CD14-positive monocyte (primary cell): Measurements from ENCODE around the gene INKA1. TPM values are rescaled to one million over a fixed set of nuclear protein-coding genes. Genes with fewer than 3 reads are reported as not detected.

Experiments
- DNase-seq, 3 donors: peaks; one replicate each; pipeline ENCODE4 v3.0.0-alpha.2; 2011 to 2022
- H2AFZ ChIP-seq: 2 replicates; pipeline ENCODE4 v1.6.0; 2012; ENCODE audit warnings: mild to moderate bottlenecking, low read depth, low read length, inconsistent platforms; ENCODE audit not compliant: insufficient read depth, poor library complexity, severe bottlenecking
- H3K27ac ChIP-seq, 2 donors: 1 replicate in 1 of 2; 2 replicates in 1 of 2; pipeline ENCODE4 v1.5.1; 2012 to 2013; ENCODE audit warnings: low read length in 2 of 2, control low read depth in 1 of 2, inconsistent platforms in 1 of 2, low read depth in 1 of 2, mild to moderate bottlenecking in 1 of 2
- H3K27me3 ChIP-seq, 2 donors: one replicate each; pipeline versions ENCODE4 v1.6.0 to v1.6.1; 2011 to 2013; ENCODE audit warnings: low read length in 2 of 2; ENCODE audit not compliant: control insufficient read depth in 2 of 2, insufficient read depth in 2 of 2
- H3K36me3 ChIP-seq, 2 donors: replicated peaks in 1 of 2; 1 replicate in 1 of 2; 2 replicates in 1 of 2; pipeline versions ENCODE4 v1.5.1 to v1.6.1; 2012 to 2013; ENCODE audit warnings: low read length in 2 of 2, control low read depth in 1 of 2, inconsistent platforms in 1 of 2, mild to moderate bottlenecking in 1 of 2; ENCODE audit not compliant: insufficient read depth in 2 of 2, control insufficient read depth in 1 of 2
- H3K4me1 ChIP-seq, 2 donors: 1 replicate in 1 of 2; 2 replicates in 1 of 2; pipeline versions ENCODE4 v1.5.1 to v1.6.1; 2012 to 2013; ENCODE audit warnings: low read length in 2 of 2, control low read depth in 1 of 2, inconsistent platforms in 1 of 2, mild to moderate bottlenecking in 1 of 2, moderate library complexity in 1 of 2; ENCODE audit not compliant: insufficient read depth in 2 of 2, control insufficient read depth in 1 of 2
- H3K4me2 ChIP-seq: replicated peaks from 2 replicates; pipeline ENCODE3; 2012; ENCODE audit warnings: low read length, moderate library complexity, mild to moderate bottlenecking; ENCODE audit not compliant: poor library complexity, severe bottlenecking; ENCODE audit errors: extremely low read depth
- H3K4me3 ChIP-seq, 3 experiments: fragments of 200-600 bp in 1 of 3; sonication (generic) in 1 of 3; replicated peaks in 1 of 3; 1 replicate in 2 of 3; 2 replicates in 1 of 3; pipeline ENCODE4 v1.5.1; 2011 to 2013; ENCODE audit warnings: low read length in 3 of 3, mild to moderate bottlenecking in 3 of 3, control low read depth in 2 of 3, low read depth in 2 of 3, inconsistent platforms in 1 of 3, moderate library complexity in 1 of 3
- H3K79me2 ChIP-seq: 2 replicates; pipeline ENCODE4 v1.6.0; 2012; ENCODE audit warnings: mild to moderate bottlenecking, control low read depth, inconsistent platforms, low read length, moderate library complexity; ENCODE audit not compliant: insufficient read depth
- H3K9ac ChIP-seq: 2 replicates; pipeline ENCODE4 v1.6.0; 2017; ENCODE audit warnings: low read length, mild to moderate bottlenecking; ENCODE audit not compliant: insufficient read depth, poor library complexity, severe bottlenecking
- H3K9me3 ChIP-seq, 2 donors: replicated peaks in 1 of 2; 1 replicate in 1 of 2; 2 replicates in 1 of 2; pipeline versions ENCODE4 v1.5.1 to v1.6.1; 2012 to 2013; ENCODE audit warnings: low read length in 2 of 2, control low read depth in 1 of 2; ENCODE audit not compliant: control insufficient read depth in 1 of 2, insufficient read depth in 1 of 2
- H4K20me1 ChIP-seq: 2 replicates; pipeline ENCODE4 v1.6.0; 2012; ENCODE audit warnings: mild to moderate bottlenecking, low read length, control low read depth, moderate library complexity; ENCODE audit not compliant: insufficient read depth
- H3K27ac Mint-ChIP-seq, 7 donors: one replicate each; pipeline ENCODE4 v1.8.0; 2020; ENCODE audit warnings: mild to moderate bottlenecking in 7 of 7, mixed read lengths in 7 of 7, moderate library complexity in 6 of 7, inconsistent platforms in 2 of 7
- H3K27me3 Mint-ChIP-seq, 3 donors: one replicate each; pipeline ENCODE4 v1.8.0; 2021 to 2022; ENCODE audit warnings: low read depth in 3 of 3, mild to moderate bottlenecking in 3 of 3, mixed read lengths in 3 of 3, moderate library complexity in 3 of 3, inconsistent platforms in 1 of 3
- H3K36me3 Mint-ChIP-seq, 2 donors: one replicate each; pipeline ENCODE4 v1.8.0; 2020; ENCODE audit warnings: mixed read lengths in 2 of 2, inconsistent platforms in 1 of 2, mild to moderate bottlenecking in 1 of 2
- H3K4me1 Mint-ChIP-seq: one replicate; pipeline ENCODE4 v1.8.0; 2020; ENCODE audit warnings: mild to moderate bottlenecking, mixed read lengths
- H3K4me3 Mint-ChIP-seq, 2 donors: one replicate each; pipeline ENCODE4 v1.8.0; 2020; ENCODE audit warnings: mild to moderate bottlenecking in 2 of 2, mixed read lengths in 2 of 2, moderate library complexity in 1 of 2
- H3K9me3 Mint-ChIP-seq, 7 donors: one replicate each; pipeline ENCODE4 v1.8.0; 2020 to 2022; ENCODE audit warnings: mixed read lengths in 7 of 7, mild to moderate bottlenecking in 6 of 7, moderate library complexity in 6 of 7, inconsistent platforms in 2 of 7
- CTCF ChIP-seq: fragments of 200-600 bp; IDR thresholded peaks from one replicate; pipeline ENCODE4 v1.8.0; 2022; ENCODE audit warnings: antibody characterized with exemption, mild to moderate bottlenecking
- WGBS: methylation state at CpG from one replicate; pipeline ENCODE4 v1.1.5; 2013; ENCODE audit warnings: missing lambda C conversion rate; ENCODE audit not compliant: insufficient coverage; 5-methylcytosine and 5-hydroxymethylcytosine counted together
- intact Hi-C, 2 donors: fragments of 100-400 bp; cut with micrococcal nuclease; formaldehyde crosslinking; loops; one replicate each; pipeline versions ENCODE4 v1.15.0 to v1.15.1; 2023
- polyA plus RNA-seq, 3 donors: library from polyadenylated mRNA; depleted of rRNA in 1 of 3; unstranded in 2 of 3; stranded (reverse) in 1 of 3; fragments of 300-500 nt in 2 of 3; fragments of >200 nt in 1 of 3; fragmentation: Illumina TruSeq in 2 of 3; gene quantifications; 1 replicate in 2 of 3; 2 replicates in 1 of 3; pipeline ENCODE4 v1.2.3, GENCODE V29; 2012 to 2021

The INKA1 gene
- polyA plus RNA-seq, 3 donors, result 0.43 to 1.3 (median 1.3) TPM

GRCh38 chr3:49806850-49807249 is 3.8 kb downstream of the INKA1 start:
- no peak overlapping the region for H3K4me3 Mint-ChIP-seq

GRCh38 chr3:49807431-49808114 is 4.5 kb downstream of the INKA1 start:
- WGBS, result 55% methylated on average over 8 of the region's 13 CpGs
- H3K36me3 ChIP-seq, result peaks cover 41 to 54% of the 10 kb centered on the region in 2 donors
- peaks cover 72% of the 10 kb centered on the region for H3K4me1 Mint-ChIP-seq
- peaks cover 52 to 64% of the 10 kb centered on the region in 2 donors for H3K4me1 ChIP-seq
- peaks cover 52 to 58% of the 10 kb centered on the region in 2 donors for H3K36me3 Mint-ChIP-seq
- peaks cover 4 to 9% (median 6%) of the 10 kb centered on the region in 3 donors for H3K27me3 Mint-ChIP-seq
- H3K9me3 Mint-ChIP-seq, result peaks cover 0 to 3% (median 0%) of the 10 kb centered on the region in 7 donors
- H3K79me2 ChIP-seq, result peaks cover 31% of the 10 kb centered on the region
- no peak overlapping the region for H3K4me3 ChIP-seq
- H4K20me1 ChIP-seq, result peaks cover 8% of the 10 kb centered on the region
- DNase-seq, result no peak
- no peak overlapping the region for H2AFZ ChIP-seq
- H3K27me3 ChIP-seq, result no peaks in the 10 kb centered on the region
- no peak overlapping the region for H3K9ac ChIP-seq
- no peak overlapping the region for H3K4me3 Mint-ChIP-seq
- peak overlapping the region in 1 of 2 donors; percentile 10 for H3K27ac ChIP-seq
- intact Hi-C loops, result no loop called here
- peak overlapping the region in 2 of 7 donors; percentile 65 to 70 for H3K27ac Mint-ChIP-seq
- H3K4me2 ChIP-seq, result no peak overlapping the region
- H3K9me3 ChIP-seq, result no peaks in the 10 kb centered on the region
- TF ChIP-seq CTCF, result no peak

More at GRCh38 chr3:49806850-49807249, 3.8 kb downstream of the INKA1 start:
- Histone ChIP-seq H3K27ac (peak overlapping the region in 1 of 2 donors; percentile 33), H3K9me3 (no peaks in the 10 kb centered on the region), H3K4me3 (no peak overlapping the region), H3K4me1 (peaks cover 47 to 64% of the 10 kb centered on the region in 2 donors), H3K4me2 (peak overlapping the region; percentile 0), H4K20me1 (peaks cover 8% of the 10 kb centered on the region), H3K36me3 (peaks cover 34 to 47% of the 10 kb centered on the region in 2 donors), H3K79me2 (peaks cover 24% of the 10 kb centered on the region), H2AFZ (no peak overlapping the region), H3K9ac (peak overlapping the region; percentile 9), H3K27me3 (peaks cover 0 to 1% of the 10 kb centered on the region in 2 donors)
- Mint-ChIP-seq H3K27ac (peak overlapping the region in 1 of 7 donors; percentile 33), H3K36me3 (peaks cover 47 to 52% of the 10 kb centered on the region in 2 donors), H3K27me3 (peaks cover 9 to 16% (median 13%) of the 10 kb centered on the region in 3 donors), H3K9me3 (peaks cover 0 to 3% (median 0%) of the 10 kb centered on the region in 7 donors), H3K4me1 (peaks cover 73% of the 10 kb centered on the region)
- no peak for TF ChIP-seq CTCF
- WGBS, result 21% methylated on average over 2 of the region's 2 CpGs
- intact Hi-C loops, result no loop called here
- DNase-seq, result no peak
